B cell (primary cell): ENCODE data around the gene CA9. TPM values are rescaled to one million over a fixed set of nuclear protein-coding genes. Genes with fewer than 3 reads are reported as not detected.

Experiments
- ATAC-seq: fragments of 200-7000 bp; cut with Tn5 transposase; one replicate; pipeline ENCODE4 v1.10.0; 2021; ENCODE audit warnings: low read depth, mild to moderate bottlenecking, moderate number of reproducible peaks, moderate library complexity
- CTCF ChIA-PET: fragments of 350-600 bp; sonication (Branson Sonifier 250); formaldehyde crosslinking; loops from one replicate; lab custom pipeline; 2021; ENCODE audit warnings: antibody characterized with exemption, inconsistent platforms; lab: Charles Lee
- POLR2A ChIA-PET: fragments of 350-600 bp; sonication (Branson Sonifier 250); formaldehyde crosslinking; loops from one replicate; lab custom pipeline; 2021; ENCODE audit warnings: antibody characterized with exemption; lab: Charles Lee
- DNase-seq: peaks from one replicate; pipeline ENCODE4 v3.0.0; 2013
- H2AFZ ChIP-seq: 2 replicates; pipeline ENCODE4 v1.6.1; 2012; ENCODE audit warnings: mild to moderate bottlenecking, low read depth, low read length; ENCODE audit not compliant: insufficient read depth, poor library complexity, severe bottlenecking
- H3K27ac ChIP-seq, 2 donors: 1 replicate in 1 of 2; 2 replicates in 1 of 2; pipeline ENCODE4 v1.5.1; 2012 to 2013; ENCODE audit warnings: low read length in 2 of 2, mild to moderate bottlenecking in 2 of 2, moderate library complexity in 1 of 2
- H3K27me3 ChIP-seq, 4 experiments: fragments of 200-600 bp in 1 of 4; sonication (generic) in 1 of 4; replicated peaks in 1 of 4; 1 replicate in 2 of 4; 2 replicates in 2 of 4; pipeline versions ENCODE4 v1.6.1 to v1.7.0; 2013 to 2016; ENCODE audit warnings: low read length in 3 of 4, mild to moderate bottlenecking in 2 of 4, mixed read lengths in 1 of 4, moderate library complexity in 1 of 4; ENCODE audit not compliant: insufficient read depth in 4 of 4, control insufficient read depth in 3 of 4; ENCODE audit errors: control extremely low read depth in 1 of 4
- H3K36me3 ChIP-seq, 2 experiments: replicated peaks in 1 of 2; 1 replicate in 1 of 2; 2 replicates in 1 of 2; pipeline versions ENCODE4 v1.6.1 to v1.7.1; 2013; ENCODE audit warnings: low read length in 1 of 2; ENCODE audit not compliant: insufficient read depth in 2 of 2, control insufficient read depth in 1 of 2; ENCODE audit errors: control extremely low read depth in 1 of 2, extremely low read depth in 1 of 2
- H3K4me1 ChIP-seq, 2 donors: fragments of 200-600 bp in 1 of 2; sonication (generic) in 1 of 2; 1 replicate in 1 of 2; 2 replicates in 1 of 2; pipeline versions ENCODE4 v1.5.1 to v1.6.1; 2013 to 2017; ENCODE audit warnings: low read length in 2 of 2; ENCODE audit not compliant: control insufficient read depth in 2 of 2, insufficient read depth in 2 of 2
- H3K4me2 ChIP-seq: replicated peaks from 2 replicates; pipeline ENCODE3; 2012; ENCODE audit warnings: mild to moderate bottlenecking, low read depth, low read length; ENCODE audit not compliant: poor library complexity, severe bottlenecking
- H3K4me3 ChIP-seq, 5 experiments: fragments of 200-600 bp in 1 of 5; sonication (generic) in 1 of 5; 1 replicate in 3 of 5; 2 replicates in 2 of 5; pipeline versions ENCODE4 v1.5.1 to v1.7.0; 2011 to 2016; ENCODE audit warnings: low read length in 4 of 5, mild to moderate bottlenecking in 4 of 5, low read depth in 2 of 5, control low read depth in 1 of 5, moderate library complexity in 1 of 5; ENCODE audit not compliant: insufficient read depth in 1 of 5; ENCODE audit errors: control extremely low read depth in 1 of 5, extremely low read depth in 1 of 5
- H3K79me2 ChIP-seq: fragments of 200-600 bp; sonication (generic); one replicate; pipeline ENCODE4 v1.6.0; 2016; ENCODE audit warnings: low read length; ENCODE audit not compliant: control insufficient read depth, insufficient read depth
- H3K9ac ChIP-seq: fragments of 200-600 bp; sonication (generic); 2 replicates; pipeline ENCODE4 v1.6.1; 2017; ENCODE audit warnings: mild to moderate bottlenecking, low read length, moderate library complexity
- H3K9me3 ChIP-seq, 3 donors: one replicate each; pipeline versions ENCODE4 v1.6.1 to v1.7.1; 2013; ENCODE audit warnings: low read length in 2 of 3; ENCODE audit not compliant: control insufficient read depth in 2 of 3, insufficient read depth in 1 of 3; ENCODE audit errors: control extremely low read depth in 1 of 3
- H4K20me1 ChIP-seq: 2 replicates; pipeline ENCODE4 v1.6.0; 2012; ENCODE audit warnings: mild to moderate bottlenecking, low read length; ENCODE audit not compliant: insufficient read depth, control insufficient read depth, poor library complexity, severe bottlenecking
- H3K27ac Mint-ChIP-seq: one replicate; pipeline ENCODE4 v1.8.0; 2021; ENCODE audit warnings: mixed read lengths
- H3K27me3 Mint-ChIP-seq: one replicate; pipeline ENCODE4 v1.8.0; 2021; ENCODE audit warnings: mixed read lengths
- H3K4me1 Mint-ChIP-seq: one replicate; pipeline ENCODE4 v1.8.0; 2021; ENCODE audit warnings: mixed read lengths
- H3K4me3 Mint-ChIP-seq: one replicate; pipeline ENCODE4 v1.8.0; 2021; ENCODE audit warnings: mixed read lengths
- H3K9me3 Mint-ChIP-seq: one replicate; pipeline ENCODE4 v1.8.0; 2022; ENCODE audit warnings: mixed read lengths; ENCODE audit not compliant: insufficient read depth
- EZH2 ChIP-seq: IDR thresholded peaks from 2 replicates; pipeline ENCODE4 v1.6.1; 2012; ENCODE audit warnings: borderline replicate concordance, low read depth, mild to moderate bottlenecking, moderate library complexity, low read length; ENCODE audit not compliant: insufficient read depth, poor library complexity, severe bottlenecking
- WGBS: methylation state at CpG from one replicate; pipeline ENCODE4 v1.1.5; 2013; ENCODE audit warnings: missing lambda C conversion rate; ENCODE audit not compliant: insufficient coverage; 5-methylcytosine and 5-hydroxymethylcytosine counted together
- intact Hi-C: fragments of 100-400 bp; cut with micrococcal nuclease; formaldehyde crosslinking; loops from one replicate; pipeline ENCODE4 v1.10.0; 2022
- polyA plus RNA-seq: library from polyadenylated mRNA; depleted of rRNA; stranded (reverse); fragments of >200 nt; gene quantifications from 2 replicates; pipeline ENCODE4 v1.2.3, GENCODE V29; 2012
- total RNA-seq, 2 donors: library from RNA; stranded (reverse); fragments of 120-200 nt in 1 of 2; gene quantifications; 1 replicate in 1 of 2; 2 replicates in 1 of 2; pipeline versions ENCODE4 v1.2.3 to v1.2.4, GENCODE V29; 2013 to 2022
- TF ChIP-seq, protein P1 (sequence below): fragments of 200-600 bp; IDR thresholded peaks from one replicate; pipeline ENCODE4 v1.8.0; 2022; ENCODE audit warnings: antibody characterized with exemption, mild to moderate bottlenecking

CA9 gene
- total and polyA plus RNA-seq, 2 donors (not counting 1 experiment from before 2014, with no cell fraction given) = not detected

DNA sequence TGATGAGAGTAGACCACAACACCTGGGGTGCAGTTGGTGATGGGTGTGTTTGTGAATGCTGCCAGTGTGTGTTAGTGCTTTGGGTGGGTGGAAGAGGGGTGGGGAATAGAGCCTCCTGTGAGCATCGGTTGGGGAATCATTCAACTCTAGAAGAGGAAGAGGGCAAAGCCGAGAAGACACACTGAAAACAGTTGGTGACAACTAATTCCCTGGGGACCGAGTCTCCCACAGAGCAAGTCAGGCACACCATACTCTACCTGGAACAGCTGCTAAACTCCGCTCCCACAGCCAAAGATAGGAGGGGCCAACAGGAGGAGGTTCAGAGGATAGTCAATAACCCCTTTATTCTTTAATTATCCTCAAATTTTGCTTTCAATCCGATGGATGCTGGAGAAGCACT is 7.2 kb upstream of the CA9 start:
- H3K27ac ChIP-seq = no peak overlapping the region
- H3K4me2 ChIP-seq = peak overlapping the region; percentile 13
- H3K4me1 ChIP-seq = peaks cover 31 to 39% of the 10 kb centered on the region in 2 donors
- no peaks in the 10 kb centered on the region for H3K27me3 Mint-ChIP-seq
- H3K9me3 ChIP-seq = no peaks in the 10 kb centered on the region
- H3K36me3 ChIP-seq = no peaks in the 10 kb centered on the region
- H4K20me1 ChIP-seq = no peaks in the 10 kb centered on the region
- DNase-seq = peak; percentile 60
- 0% methylated on average over 2 of the region's 5 CpGs for WGBS
- H3K79me2 ChIP-seq = no peaks in the 10 kb centered on the region
- peak overlapping the region; percentile 62 for H3K27ac Mint-ChIP-seq
- CTCF ChIA-PET = interaction anchor here (0.8 to 15.0 kb wide), 6 partner anchors 8 to 63 kb away, joined by 3 to 268 read pairs (median 72); partner anchors contain the start of genes CD72 and SIT1
- no peak overlapping the region for H3K9ac ChIP-seq
- H2AFZ ChIP-seq = no peak overlapping the region
- no peaks in the 10 kb centered on the region for H3K9me3 Mint-ChIP-seq
- no peak overlapping the region for H3K4me3 ChIP-seq
- intact Hi-C loops = no loop called here
- TF ChIP-seq, protein P1, sequence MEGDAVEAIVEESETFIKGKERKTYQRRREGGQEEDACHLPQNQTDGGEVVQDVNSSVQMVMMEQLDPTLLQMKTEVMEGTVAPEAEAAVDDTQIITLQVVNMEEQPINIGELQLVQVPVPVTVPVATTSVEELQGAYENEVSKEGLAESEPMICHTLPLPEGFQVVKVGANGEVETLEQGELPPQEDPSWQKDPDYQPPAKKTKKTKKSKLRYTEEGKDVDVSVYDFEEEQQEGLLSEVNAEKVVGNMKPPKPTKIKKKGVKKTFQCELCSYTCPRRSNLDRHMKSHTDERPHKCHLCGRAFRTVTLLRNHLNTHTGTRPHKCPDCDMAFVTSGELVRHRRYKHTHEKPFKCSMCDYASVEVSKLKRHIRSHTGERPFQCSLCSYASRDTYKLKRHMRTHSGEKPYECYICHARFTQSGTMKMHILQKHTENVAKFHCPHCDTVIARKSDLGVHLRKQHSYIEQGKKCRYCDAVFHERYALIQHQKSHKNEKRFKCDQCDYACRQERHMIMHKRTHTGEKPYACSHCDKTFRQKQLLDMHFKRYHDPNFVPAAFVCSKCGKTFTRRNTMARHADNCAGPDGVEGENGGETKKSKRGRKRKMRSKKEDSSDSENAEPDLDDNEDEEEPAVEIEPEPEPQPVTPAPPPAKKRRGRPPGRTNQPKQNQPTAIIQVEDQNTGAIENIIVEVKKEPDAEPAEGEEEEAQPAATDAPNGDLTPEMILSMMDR = no peak
- TF ChIP-seq EZH2 = no peak
- POLR2A ChIA-PET = interaction anchor here (0.7 kb wide), 1 partner anchor 23 kb away, joined by 4 read pairs; no protein-coding TSS in a partner anchor
- H3K4me3 Mint-ChIP-seq = peak overlapping the region; percentile 44
- H3K27me3 ChIP-seq = no peaks in the 10 kb centered on the region
- peaks cover 45% of the 10 kb centered on the region for H3K4me1 Mint-ChIP-seq
- ATAC-seq = peak; percentile 31

DNA sequence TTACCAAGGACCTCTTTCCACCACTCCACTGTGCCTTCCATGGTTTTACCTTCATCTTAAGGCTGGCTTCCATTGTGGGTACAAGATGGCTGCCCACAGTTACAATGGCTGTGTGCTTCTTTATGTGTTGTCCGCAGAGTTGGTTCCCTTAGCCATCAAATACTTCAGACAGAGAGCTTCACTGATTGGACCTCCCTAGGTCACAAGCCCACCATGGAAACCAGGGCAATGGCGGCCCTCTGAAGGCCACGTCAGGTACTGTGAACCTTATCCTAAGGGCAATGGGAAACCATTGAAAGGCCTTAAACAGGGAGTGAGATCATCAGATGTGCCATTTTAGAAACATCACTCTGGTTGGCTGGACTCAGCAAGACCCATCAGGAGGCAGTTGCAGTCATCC is 5.8 kb upstream of the CA9 start:
- Histone ChIP-seq H2AFZ (no peak overlapping the region), H3K9ac (no peak overlapping the region), H3K4me3 (no peak overlapping the region), H3K79me2 (no peaks in the 10 kb centered on the region), H3K27ac (no peak overlapping the region), H3K9me3 (no peaks in the 10 kb centered on the region), H3K4me1 (peaks cover 18 to 26% of the 10 kb centered on the region in 2 donors), H3K36me3 (no peaks in the 10 kb centered on the region), H3K27me3 (no peaks in the 10 kb centered on the region), H4K20me1 (no peaks in the 10 kb centered on the region), H3K4me2 (no peak overlapping the region)
- no peak overlapping the region for H3K4me3 Mint-ChIP-seq
- intact Hi-C loops = no loop called here
- ChIA-PET CTCF (interaction anchor here (1.1 to 15.0 kb wide), 2 partner anchors 21 to 30 kb away, joined by 3 to 140 read pairs; no protein-coding TSS in a partner anchor), POLR2A (interaction anchor here (0.9 kb wide), 1 partner anchor 10 kb away, joined by 3 read pairs; the partner anchor contains the start of genes CCDC107 and RMRP)
- no peak for ATAC-seq
- no peaks in the 10 kb centered on the region for H3K27me3 Mint-ChIP-seq
- H3K27ac Mint-ChIP-seq = no peak overlapping the region
- DNase-seq = no peak
- H3K4me1 Mint-ChIP-seq = peaks cover 31% of the 10 kb centered on the region
- 100% methylated on average over 3 of the region's 3 CpGs for WGBS
- no peaks in the 10 kb centered on the region for H3K9me3 Mint-ChIP-seq
- no peak for TF ChIP-seq EZH2
- TF ChIP-seq, protein P1 = no peak
